GM12875 (cell line): ENCODE results near the gene CLEC2B.

Experiments used
- H3K4me3 ChIP-seq: one replicate; pipeline ENCODE4 v1.5.1; 2011; ENCODE audit warnings: low read depth, low read length, control low read depth
- CTCF ChIP-seq: IDR thresholded peaks from 2 replicates; pipeline ENCODE4 v1.5.1; 2011; ENCODE audit warnings: low read depth, mild to moderate bottlenecking, control low read depth, inconsistent platforms, low read length, moderate library complexity, borderline replicate concordance; ENCODE audit not compliant: insufficient read depth

CLEC2B gene

GRCh38 chr12:9858135-9858534, 11.0 kb downstream of the CLEC2B start:
- no peak for TF ChIP-seq CTCF
- H3K4me3 ChIP-seq, result no peak overlapping the region

- H3K4me3 ChIP-seq, result no peak overlapping the region
- TF ChIP-seq CTCF, result no peak
These were observed 12.3 kb downstream of the CLEC2B start for GRCh38 chr12:9856894-9857293.

GRCh38 chr12:9856151-9856550, 13.0 kb downstream of the CLEC2B start:
- no peak for TF ChIP-seq CTCF

GRCh38 chr12:9851927-9852326, 17.2 kb downstream of the CLEC2B start:
- H3K4me3 ChIP-seq, result no peak overlapping the region
- TF ChIP-seq CTCF, result no peak

More at GRCh38 chr12:9856151-9856550, 13.0 kb downstream of the CLEC2B start:
- H3K4me3 ChIP-seq, result no peak overlapping the region

- no peak for TF ChIP-seq CTCF
- H3K4me3 ChIP-seq, result no peak overlapping the region
These were observed 18.1 kb downstream of the CLEC2B start for GRCh38 chr12:9851050-9851449.

- TF ChIP-seq CTCF, result no peak
- H3K4me3 ChIP-seq, result no peak overlapping the region
These were observed 20.3 kb downstream of the CLEC2B start for GRCh38 chr12:9848899-9849298.

- TF ChIP-seq CTCF, result no peak
- H3K4me3 ChIP-seq, result no peak overlapping the region
These were observed 25.7 kb downstream of the CLEC2B start for GRCh38 chr12:9843407-9843806.
